GM10847 (cell line): ENCODE data around the gene ZAP70.

ENCODE experiments used
- POLR2A ChIP-seq: IDR thresholded peaks from 2 replicates; pipeline ENCODE4 v1.6.1; 2011; ENCODE audit not compliant: insufficient read length; ENCODE audit errors: extremely low read depth

The ZAP70 gene

DNA sequence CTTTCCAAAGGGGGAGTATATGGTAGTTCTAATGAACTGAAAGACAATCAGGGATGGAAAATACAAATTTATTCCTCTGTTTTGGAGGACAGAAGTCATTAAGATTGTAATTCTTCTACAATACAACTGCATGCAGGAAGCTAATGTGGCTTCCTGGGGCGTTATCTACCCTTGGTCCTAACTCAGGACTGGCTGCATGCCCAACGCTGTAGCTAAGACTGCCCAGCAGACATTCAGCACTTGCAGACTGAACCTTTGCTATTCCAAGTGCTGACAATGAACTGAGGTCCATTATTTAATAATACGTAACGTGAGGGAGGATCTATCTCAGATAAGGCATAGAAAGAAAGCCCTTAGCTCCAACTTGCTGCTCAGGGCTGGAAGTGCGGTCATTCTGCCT, 53.2 kb downstream of the ZAP70 start:
- no peak for TF ChIP-seq POLR2A

DNA sequence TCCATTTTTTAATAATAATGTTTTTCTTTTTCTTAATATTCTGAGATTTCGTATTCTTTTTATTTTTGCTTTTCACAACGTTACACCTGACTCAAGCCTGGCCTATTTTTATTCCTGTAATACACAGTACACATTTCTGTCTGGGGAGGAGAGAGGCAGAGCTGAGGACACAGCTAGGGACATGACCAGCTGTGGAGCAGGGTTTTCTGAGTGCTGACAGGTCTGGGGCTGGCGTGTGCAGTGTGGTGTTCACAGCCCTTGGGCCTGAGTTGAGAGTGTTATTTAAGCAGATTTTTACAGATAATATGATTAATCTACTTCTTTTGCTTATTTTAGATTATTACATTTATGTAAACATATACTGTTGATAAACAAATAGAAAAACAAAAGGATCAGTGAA, 55.9 kb downstream of the ZAP70 start:
- TF ChIP-seq POLR2A = no peak

- no peak for TF ChIP-seq POLR2A
Measured at GRCh38 chr2:97769711-97770110, 56.3 kb downstream of the ZAP70 start.

DNA sequence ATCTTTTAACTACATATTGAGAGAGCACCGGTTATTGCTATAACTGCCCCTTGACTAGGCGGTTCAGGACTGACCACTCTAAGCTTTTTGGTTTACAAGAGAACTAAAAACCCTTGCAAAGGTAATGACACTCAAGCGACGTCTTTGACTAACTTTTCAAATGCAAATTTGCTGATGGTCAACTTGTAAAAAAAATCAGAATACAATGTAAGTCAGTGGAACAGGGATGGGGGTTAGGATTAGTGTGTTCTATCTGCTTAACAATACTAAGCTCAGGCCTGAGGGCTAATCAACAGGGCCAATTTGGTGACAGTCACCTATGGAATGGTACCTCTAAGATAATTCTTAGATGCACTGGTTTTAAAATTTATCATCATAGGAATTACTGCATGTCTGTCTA, 57.1 kb downstream of the ZAP70 start:
- TF ChIP-seq POLR2A = no peak

DNA sequence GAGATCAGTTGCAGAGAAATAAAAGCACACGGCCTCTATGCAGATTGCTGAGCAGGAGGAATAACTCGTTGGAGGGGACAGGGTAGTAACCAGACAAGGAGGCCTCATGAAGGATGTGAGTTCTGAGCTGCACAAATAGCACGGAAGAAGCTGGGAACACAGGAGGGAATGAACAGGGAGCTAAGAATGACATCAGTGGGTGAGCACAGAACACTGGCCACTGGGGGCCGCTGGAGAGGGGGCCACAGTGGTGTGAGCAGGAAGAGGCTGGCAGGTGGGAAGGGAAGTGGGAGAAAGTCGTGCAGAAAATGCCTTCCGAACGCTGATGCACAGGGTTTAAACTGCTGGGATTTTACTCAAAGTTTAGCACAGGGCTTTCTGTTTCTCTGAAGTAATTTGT, 61.0 kb downstream of the ZAP70 start:
- TF ChIP-seq POLR2A = no peak

DNA sequence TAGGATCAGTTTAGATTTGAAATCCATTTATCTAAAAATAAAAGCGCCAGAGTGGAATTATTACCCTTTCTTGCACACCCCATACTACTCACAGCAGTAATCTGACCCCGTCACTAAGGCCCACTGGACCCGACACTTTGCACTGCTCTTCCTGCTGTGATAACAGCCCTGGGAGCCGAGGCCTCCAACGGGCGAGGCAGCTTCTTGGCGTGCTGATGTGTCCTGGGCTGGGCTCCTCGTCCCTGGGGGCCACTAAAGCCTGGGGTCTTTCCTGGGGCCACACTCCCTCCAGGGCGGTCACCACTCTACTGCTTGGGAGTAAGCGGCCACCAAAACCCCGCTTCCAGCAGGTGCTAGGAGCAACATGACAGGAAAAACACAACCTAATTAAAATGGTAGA, 61.7 kb downstream of the ZAP70 start:
- no peak for TF ChIP-seq POLR2A

DNA sequence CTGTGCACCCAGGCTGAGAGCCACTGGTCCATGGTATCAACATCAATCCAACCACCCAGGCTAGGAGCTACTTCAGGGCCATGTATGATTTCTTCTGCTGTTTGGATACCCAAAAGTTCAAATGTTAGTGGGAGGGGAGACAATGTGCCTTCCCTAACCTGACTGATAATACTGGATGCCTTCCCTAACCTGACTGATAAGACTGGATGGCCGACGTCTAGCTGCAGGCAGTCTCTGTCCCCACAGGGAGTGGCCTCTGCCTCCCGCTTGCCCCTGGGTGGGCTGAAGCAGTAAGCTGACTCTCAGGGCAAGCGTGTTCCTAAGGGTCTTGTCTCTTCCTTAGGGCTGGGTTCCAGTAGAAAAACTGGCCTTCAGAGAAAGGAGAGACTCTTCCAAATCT, 65.8 kb downstream of the ZAP70 start:
- TF ChIP-seq POLR2A = no peak

DNA sequence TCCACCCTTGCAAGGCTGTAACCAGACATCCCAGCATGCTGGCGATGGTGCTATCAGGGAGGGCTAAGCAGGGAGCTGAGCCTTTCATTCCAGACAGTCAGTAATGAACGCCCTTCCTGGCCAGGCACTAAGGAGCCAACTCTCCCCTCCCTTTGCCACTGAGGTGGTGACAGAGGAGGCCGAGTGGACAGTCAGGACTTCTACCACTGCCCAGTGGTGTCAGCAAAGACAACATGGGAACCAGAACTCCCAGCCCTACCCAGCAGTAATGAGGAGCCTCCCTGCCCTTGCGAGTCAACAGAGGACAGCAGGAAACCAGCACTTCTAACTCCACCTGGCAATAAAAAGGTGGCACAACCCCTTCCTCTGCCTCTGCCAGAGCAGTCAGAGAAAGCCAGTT, 68.6 kb downstream of the ZAP70 start:
- TF ChIP-seq POLR2A = no peak

- no peak for TF ChIP-seq POLR2A
Measured at GRCh38 chr2:97784953-97785352, 71.6 kb downstream of the ZAP70 start.

- TF ChIP-seq POLR2A = no peak
Measured at GRCh38 chr2:97785818-97786217, 72.4 kb downstream of the ZAP70 start.

DNA sequence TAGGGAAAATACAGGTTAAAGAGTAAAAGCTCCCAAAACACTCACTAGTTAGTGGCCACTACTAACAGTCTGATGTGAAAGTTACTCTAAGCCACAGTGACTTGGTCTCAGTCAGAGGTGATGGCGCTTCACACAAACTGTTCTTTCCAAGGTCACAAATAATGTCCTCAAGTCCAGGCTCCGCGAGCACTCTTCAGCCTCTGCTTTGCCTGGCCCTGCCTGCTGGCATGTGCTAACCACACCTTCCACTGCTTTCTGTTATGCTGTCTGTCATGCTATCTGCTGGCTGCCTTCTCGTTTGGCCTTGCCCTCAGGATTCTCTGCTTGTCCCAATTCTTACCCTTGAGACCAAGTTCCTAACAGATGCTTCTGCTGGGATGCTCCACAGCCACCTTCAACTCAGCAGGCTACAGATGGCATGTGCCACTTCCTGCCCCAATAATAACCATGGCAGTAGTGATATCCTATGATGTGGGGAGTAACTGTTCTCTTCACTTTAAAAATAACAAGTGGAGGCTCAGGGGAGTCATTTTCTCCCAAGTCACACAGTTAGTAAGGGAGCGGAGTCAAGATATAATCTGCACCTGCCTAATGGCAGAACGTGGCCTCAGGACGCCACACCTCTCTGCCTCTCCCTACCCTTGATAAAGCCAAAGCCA, 75.7 kb downstream of the ZAP70 start:
- TF ChIP-seq POLR2A = no peak
